Activated B cell treated with CpG ODN at 0.5 μM for 24 hours (primary cell): ENCODE measurements around the gene TOE1. TPM values are rescaled to one million over a fixed set of nuclear protein-coding genes. Genes with fewer than 3 reads are reported as not detected.

Source experiments
- ATAC-seq: fragments of 200-7000 bp; cut with Tn5 transposase; one replicate; pipeline ENCODE4 v1.10.0; 2021; ENCODE audit warnings: low read depth, mild to moderate bottlenecking, moderate library complexity
- CTCF ChIA-PET: fragments of 350-600 bp; sonication (Branson Sonifier 250); formaldehyde crosslinking; loops from one replicate; lab custom pipeline; 2021; ENCODE audit warnings: antibody characterized with exemption; lab: Charles Lee
- POLR2A ChIA-PET: fragments of 350-600 bp; sonication (Branson Sonifier 250); formaldehyde crosslinking; loops from one replicate; lab custom pipeline; 2021; ENCODE audit warnings: antibody characterized with exemption; lab: Charles Lee
- DNase-seq: peaks from one replicate; pipeline ENCODE4 v3.0.0; 2022
- H3K27ac Mint-ChIP-seq: one replicate; pipeline ENCODE4 v1.8.0; 2020; ENCODE audit warnings: mixed read lengths
- H3K27me3 Mint-ChIP-seq: one replicate; pipeline ENCODE4 v1.8.0; 2021; ENCODE audit warnings: mixed read lengths
- H3K36me3 Mint-ChIP-seq: one replicate; pipeline ENCODE4 v1.8.0; 2021; ENCODE audit warnings: low read depth, mixed read lengths
- H3K4me1 Mint-ChIP-seq: one replicate; pipeline ENCODE4 v1.8.0; 2021; ENCODE audit warnings: mixed read lengths
- H3K4me3 Mint-ChIP-seq: one replicate; pipeline ENCODE4 v1.8.0; 2020; ENCODE audit warnings: mild to moderate bottlenecking, mixed read lengths
- H3K9me3 Mint-ChIP-seq: one replicate; pipeline ENCODE4 v1.8.0; 2020; ENCODE audit warnings: mixed read lengths
- intact Hi-C: fragments of 100-400 bp; cut with micrococcal nuclease; formaldehyde crosslinking; loops from one replicate; pipeline ENCODE4 v1.15.1; 2024
- total RNA-seq: library from RNA; stranded (reverse); gene quantifications from 2 replicates; pipeline ENCODE4 v1.2.3, GENCODE V29; 2022
- TF ChIP-seq, protein P1 (sequence below): fragments of 200-600 bp; IDR thresholded peaks from one replicate; pipeline ENCODE4 v1.8.0; 2022; ENCODE audit warnings: antibody characterized with exemption, mild to moderate bottlenecking

TOE1 gene
- total RNA-seq, 1 donor from 2014 or later: 24.6 TPM

DNA sequence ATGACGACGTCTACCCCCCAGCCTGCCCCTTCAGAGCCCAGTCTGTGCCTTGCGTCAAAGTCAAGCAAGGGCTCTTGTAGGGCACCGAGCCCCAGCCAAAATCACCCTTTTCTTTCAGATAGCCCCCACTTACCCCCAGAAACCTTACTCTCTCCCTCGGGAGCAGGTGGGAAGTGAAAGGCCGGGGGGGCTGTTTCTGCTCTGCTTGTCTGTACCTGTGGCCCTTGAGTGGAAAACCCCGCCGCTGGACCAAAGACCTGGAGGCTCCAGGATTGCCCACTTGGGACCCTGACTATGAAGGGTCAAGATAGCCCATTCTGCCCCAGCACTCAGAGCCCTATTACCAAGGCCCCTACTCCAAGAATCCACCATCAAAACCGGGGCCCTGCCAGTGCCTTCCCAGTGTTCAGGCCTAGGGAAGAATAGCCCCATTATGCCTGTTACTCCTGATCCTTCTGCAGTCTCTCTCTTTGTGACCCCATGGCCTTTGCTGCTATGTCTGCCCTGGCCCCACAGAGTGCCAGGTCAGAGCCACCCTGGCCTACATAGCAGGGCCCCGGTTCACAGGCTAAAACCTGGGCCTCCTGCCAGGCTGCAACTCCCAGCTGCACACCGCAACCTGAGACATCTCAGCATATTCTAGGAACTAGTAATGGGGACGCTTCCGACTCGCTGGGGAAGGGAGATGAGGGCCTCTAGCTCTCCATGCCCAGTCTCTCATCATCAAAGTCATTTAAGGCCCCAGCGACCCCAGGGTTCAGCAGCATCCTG lies 35.5 kb upstream of the TOE1 start:
- DNase-seq (no peak), ATAC-seq (peak; percentile 0)
- intact Hi-C loops: loop anchor here (1.0 to 5.0 kb wide), 3 partner anchors 97 to 482 kb away; partner anchors contain the start of genes TESK2 and ZSWIM5
- Mint-ChIP-seq H3K36me3 (peaks cover 2% of the 10 kb centered on the region), H3K27ac (peak overlapping the region; percentile 96), H3K4me1 (peaks cover 43% of the 10 kb centered on the region), H3K27me3 (no peaks in the 10 kb centered on the region), H3K4me3 (peak overlapping the region; percentile 92), H3K9me3 (no peaks in the 10 kb centered on the region)
- TF ChIP-seq, protein P1, sequence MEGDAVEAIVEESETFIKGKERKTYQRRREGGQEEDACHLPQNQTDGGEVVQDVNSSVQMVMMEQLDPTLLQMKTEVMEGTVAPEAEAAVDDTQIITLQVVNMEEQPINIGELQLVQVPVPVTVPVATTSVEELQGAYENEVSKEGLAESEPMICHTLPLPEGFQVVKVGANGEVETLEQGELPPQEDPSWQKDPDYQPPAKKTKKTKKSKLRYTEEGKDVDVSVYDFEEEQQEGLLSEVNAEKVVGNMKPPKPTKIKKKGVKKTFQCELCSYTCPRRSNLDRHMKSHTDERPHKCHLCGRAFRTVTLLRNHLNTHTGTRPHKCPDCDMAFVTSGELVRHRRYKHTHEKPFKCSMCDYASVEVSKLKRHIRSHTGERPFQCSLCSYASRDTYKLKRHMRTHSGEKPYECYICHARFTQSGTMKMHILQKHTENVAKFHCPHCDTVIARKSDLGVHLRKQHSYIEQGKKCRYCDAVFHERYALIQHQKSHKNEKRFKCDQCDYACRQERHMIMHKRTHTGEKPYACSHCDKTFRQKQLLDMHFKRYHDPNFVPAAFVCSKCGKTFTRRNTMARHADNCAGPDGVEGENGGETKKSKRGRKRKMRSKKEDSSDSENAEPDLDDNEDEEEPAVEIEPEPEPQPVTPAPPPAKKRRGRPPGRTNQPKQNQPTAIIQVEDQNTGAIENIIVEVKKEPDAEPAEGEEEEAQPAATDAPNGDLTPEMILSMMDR: no peak
- CTCF ChIA-PET: interaction anchor here (0.7 to 8.1 kb wide), 5 partner anchors 23 to 290 kb away, joined by 3 to 227 read pairs (median 7); partner anchors contain the start of genes HECTD3, MUTYH, TESK2 and TOE1
- POLR2A ChIA-PET: interaction anchor here (0.8 to 7.1 kb wide), 22 partner anchors 22 to 673 kb away, joined by 3 to 217 read pairs (median 8); partner anchors contain the start of genes BTBD19, CCDC163, HECTD3 and HPDL

DNA sequence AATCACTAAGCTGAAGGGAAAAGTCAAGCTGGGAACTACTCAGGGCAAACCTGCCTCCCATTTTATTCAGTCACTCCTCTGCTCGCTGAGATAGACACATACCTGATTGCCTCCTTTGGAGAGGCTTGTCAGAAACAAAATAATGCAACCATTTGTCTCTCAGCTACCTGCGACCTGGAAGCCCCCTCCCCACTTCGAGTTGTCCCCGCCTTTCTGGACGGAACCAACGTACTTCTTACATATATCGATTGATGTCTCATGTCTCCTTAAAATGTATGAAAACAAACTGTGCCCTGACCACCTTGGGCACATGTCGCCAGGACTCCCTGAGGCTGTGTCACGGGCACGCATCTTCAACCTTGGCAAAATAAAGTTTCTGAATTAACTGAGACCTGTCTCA lies 34.7 kb upstream of the TOE1 start:
- intact Hi-C loops: no loop called here
- TF ChIP-seq, protein P1: no peak
- ChIA-PET CTCF (interaction anchor here (0.7 to 5.3 kb wide), 4 partner anchors 22 to 291 kb away, joined by 3 to 33 read pairs (median 6); partner anchors contain the start of genes MUTYH, TESK2 and TOE1), POLR2A (interaction anchor here (0.8 to 7.1 kb wide), 9 partner anchors 16 to 575 kb away, joined by 3 to 217 read pairs (median 4); partner anchors contain the start of genes CCDC163, HPDL, MMACHC and MUTYH)
- Mint-ChIP-seq H3K27ac (peak overlapping the region; percentile 96), H3K9me3 (no peaks in the 10 kb centered on the region), H3K4me3 (peak overlapping the region; percentile 92), H3K4me1 (peaks cover 42% of the 10 kb centered on the region), H3K36me3 (peaks cover 2% of the 10 kb centered on the region), H3K27me3 (no peaks in the 10 kb centered on the region)
- DNase-seq: no peak
- no peak for ATAC-seq

DNA sequence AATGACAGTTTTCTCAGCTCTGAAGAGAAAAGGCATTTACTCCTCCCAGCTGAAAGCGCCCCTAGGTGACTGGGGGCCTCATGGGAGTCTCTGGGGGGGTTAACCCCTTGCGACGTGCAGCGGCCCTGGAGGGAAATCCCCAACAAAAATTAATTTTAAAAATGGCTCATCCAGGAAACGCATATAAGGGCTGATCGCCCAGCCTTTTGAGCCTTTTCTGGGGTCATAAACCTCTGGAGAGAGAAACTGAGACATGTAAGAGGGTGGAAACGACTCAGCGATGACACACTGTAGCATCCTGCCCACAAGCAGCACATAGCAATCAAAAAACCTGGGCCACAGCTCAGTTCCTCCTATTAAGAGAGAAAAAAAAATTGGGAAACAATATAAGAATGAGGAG lies 33.7 kb upstream of the TOE1 start:
- Mint-ChIP-seq H3K4me1 (peaks cover 38% of the 10 kb centered on the region), H3K27me3 (no peaks in the 10 kb centered on the region), H3K36me3 (peaks cover 2% of the 10 kb centered on the region), H3K4me3 (peak overlapping the region; percentile 72), H3K27ac (peak overlapping the region; percentile 96), H3K9me3 (no peaks in the 10 kb centered on the region)
- ATAC-seq (peak; percentile 18), DNase-seq (peak; percentile 36)
- ChIA-PET CTCF (interaction anchor here (1.1 to 5.3 kb wide), 3 partner anchors 8 to 186 kb away, joined by 3 to 33 read pairs (median 5); partner anchors contain the start of genes MUTYH, TESK2 and TOE1), POLR2A (interaction anchor here (0.6 to 7.1 kb wide), 13 partner anchors 15 to 585 kb away, joined by 3 to 217 read pairs (median 6); partner anchors contain the start of genes CCDC163, HECTD3, MMACHC and MUTYH)
- intact Hi-C loops: loop anchor here (1.0 kb wide), 1 partner anchor 20 kb away; the partner anchor contains the start of gene HPDL
- TF ChIP-seq, protein P1: no peak

DNA sequence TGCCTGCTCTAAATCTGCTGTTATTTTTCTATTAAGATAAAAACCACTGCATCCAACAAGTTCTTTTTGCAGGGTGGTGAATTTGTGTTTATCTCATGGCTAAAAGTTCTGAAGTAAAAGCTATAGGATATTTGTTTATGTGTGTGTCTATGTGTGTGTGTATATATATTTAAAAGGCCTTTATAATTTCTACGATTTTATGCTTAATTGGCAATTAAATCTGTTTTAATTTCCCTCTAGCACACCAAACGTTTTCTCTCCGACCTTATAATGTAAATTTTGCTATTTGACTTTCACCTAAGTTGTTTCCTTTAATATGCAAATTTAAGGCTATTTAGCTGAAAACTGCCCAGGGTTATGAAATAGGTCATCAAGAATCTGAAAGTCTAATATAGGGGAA lies 33.1 kb upstream of the TOE1 start:
- no peak for ATAC-seq
- TF ChIP-seq, protein P1: no peak
- ChIA-PET POLR2A (interaction anchor here (0.9 to 7.1 kb wide), 7 partner anchors 21 to 586 kb away, joined by 3 to 217 read pairs (median 12); partner anchors contain the start of genes CCDC163, HECTD3, MMACHC and MUTYH), CTCF (interaction anchor here (1.5 kb wide), 1 partner anchor 33 kb away, joined by 5 read pairs; the partner anchor contains the start of genes MUTYH and TOE1)
- peaks cover 38% of the 10 kb centered on the region for H3K4me1 Mint-ChIP-seq
- no peaks in the 10 kb centered on the region for H3K27me3 Mint-ChIP-seq
- intact Hi-C loops: loop anchor here (1.0 kb wide), 1 partner anchor 19 kb away; the partner anchor contains the start of gene HPDL
- DNase-seq: no peak
- H3K4me3 Mint-ChIP-seq: no peak overlapping the region
- H3K9me3 Mint-ChIP-seq: no peaks in the 10 kb centered on the region
- peak overlapping the region; percentile 96 for H3K27ac Mint-ChIP-seq
- H3K36me3 Mint-ChIP-seq: peaks cover 2% of the 10 kb centered on the region
